GM18526 (cell line): ENCODE data around the gene DDX20.

Experiments
- POLR2A ChIP-seq: IDR thresholded peaks from 3 replicates; pipeline ENCODE4 v1.6.1; 2011; ENCODE audit not compliant: insufficient read length; ENCODE audit errors: extremely low read depth

Gene DDX20

GRCh38 chr1:111755331-111756123, at the start of gene DDX20:
DDX20 (plus strand) TSS chr1:111755901; CDS start chr1:111755925, 24 bp downstream.
- peak; percentile 81 for TF ChIP-seq POLR2A

- TF ChIP-seq POLR2A = no peak
These were observed 48.8 kb upstream of the DDX20 start for GRCh38 chr1:111706921-111707320.

GRCh38 chr1:111707906-111708305, 47.8 kb upstream of the DDX20 start:
- no peak for TF ChIP-seq POLR2A

- no peak for TF ChIP-seq POLR2A
These were observed 45.7 kb upstream of the DDX20 start for GRCh38 chr1:111709986-111710385.

- TF ChIP-seq POLR2A = no peak
These were observed 39.4 kb upstream of the DDX20 start for GRCh38 chr1:111716333-111716732.

- no peak for TF ChIP-seq POLR2A
These were observed 38.3 kb upstream of the DDX20 start for GRCh38 chr1:111717450-111717849.

GRCh38 chr1:111719135-111719534, 36.6 kb upstream of the DDX20 start:
- TF ChIP-seq POLR2A = no peak

- TF ChIP-seq POLR2A = no peak
These were observed 36.0 kb upstream of the DDX20 start for GRCh38 chr1:111719674-111720132.

GRCh38 chr1:111720274-111720976, 35.3 kb upstream of the DDX20 start:
- no peak for TF ChIP-seq POLR2A

GRCh38 chr1:111720977-111721786, 34.5 kb upstream of the DDX20 start:
- no peak for TF ChIP-seq POLR2A

GRCh38 chr1:111723091-111723806, 32.5 kb upstream of the DDX20 start:
- TF ChIP-seq POLR2A = no peak

GRCh38 chr1:111723871-111724270, 31.8 kb upstream of the DDX20 start:
- TF ChIP-seq POLR2A = no peak

- no peak for TF ChIP-seq POLR2A
These were observed 30.5 kb upstream of the DDX20 start for GRCh38 chr1:111725192-111725591.

- TF ChIP-seq POLR2A = no peak
These were observed 28.6 kb upstream of the DDX20 start for GRCh38 chr1:111727056-111727455.
